ENCODE data around the gene CCDC71.

CCDC71 gene

DNA sequence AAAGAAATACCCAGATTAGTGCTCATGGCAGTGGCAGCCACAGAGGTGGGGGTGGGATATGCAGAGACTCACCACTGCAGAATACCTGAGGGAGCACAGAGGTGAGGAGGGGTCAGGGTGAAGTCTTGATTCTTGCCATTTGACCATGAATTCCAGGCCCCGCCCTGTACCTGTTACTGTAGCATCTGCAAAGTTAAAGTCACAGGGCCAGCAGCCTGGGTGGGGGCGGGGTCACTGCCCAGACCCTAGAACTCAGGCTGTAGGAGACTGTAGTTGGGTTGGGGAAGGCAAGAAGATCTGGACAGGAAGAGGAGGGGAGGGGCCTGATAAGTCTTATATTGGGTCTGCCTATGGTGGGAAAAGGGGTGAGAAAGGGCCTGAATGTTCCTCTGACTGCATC lies 14.5 kb downstream of the CCDC71 start:
- H3K4me3 ChIP-seq (replicated peaks; ENCODE audit: low read depth, low read length) = no peak overlapping the region
- DNase-seq (ENCODE audit: extremely low read depth, insufficient read length) = no peak
- H3K36me3 ChIP-seq (ENCODE audit: control insufficient read depth, insufficient read depth, low read length) = no peaks in the 10 kb centered on the region
- TF ChIP-seq, protein P1, sequence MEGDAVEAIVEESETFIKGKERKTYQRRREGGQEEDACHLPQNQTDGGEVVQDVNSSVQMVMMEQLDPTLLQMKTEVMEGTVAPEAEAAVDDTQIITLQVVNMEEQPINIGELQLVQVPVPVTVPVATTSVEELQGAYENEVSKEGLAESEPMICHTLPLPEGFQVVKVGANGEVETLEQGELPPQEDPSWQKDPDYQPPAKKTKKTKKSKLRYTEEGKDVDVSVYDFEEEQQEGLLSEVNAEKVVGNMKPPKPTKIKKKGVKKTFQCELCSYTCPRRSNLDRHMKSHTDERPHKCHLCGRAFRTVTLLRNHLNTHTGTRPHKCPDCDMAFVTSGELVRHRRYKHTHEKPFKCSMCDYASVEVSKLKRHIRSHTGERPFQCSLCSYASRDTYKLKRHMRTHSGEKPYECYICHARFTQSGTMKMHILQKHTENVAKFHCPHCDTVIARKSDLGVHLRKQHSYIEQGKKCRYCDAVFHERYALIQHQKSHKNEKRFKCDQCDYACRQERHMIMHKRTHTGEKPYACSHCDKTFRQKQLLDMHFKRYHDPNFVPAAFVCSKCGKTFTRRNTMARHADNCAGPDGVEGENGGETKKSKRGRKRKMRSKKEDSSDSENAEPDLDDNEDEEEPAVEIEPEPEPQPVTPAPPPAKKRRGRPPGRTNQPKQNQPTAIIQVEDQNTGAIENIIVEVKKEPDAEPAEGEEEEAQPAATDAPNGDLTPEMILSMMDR (IDR thresholded peaks at IDR 0.05; ENCODE audit: insufficient read depth, low read length, poor library complexity, severe bottlenecking) = no peak
- H3K27me3 ChIP-seq (replicated peaks; ENCODE audit: control insufficient read depth, insufficient read depth, low read length) = no peaks in the 10 kb centered on the region

DNA sequence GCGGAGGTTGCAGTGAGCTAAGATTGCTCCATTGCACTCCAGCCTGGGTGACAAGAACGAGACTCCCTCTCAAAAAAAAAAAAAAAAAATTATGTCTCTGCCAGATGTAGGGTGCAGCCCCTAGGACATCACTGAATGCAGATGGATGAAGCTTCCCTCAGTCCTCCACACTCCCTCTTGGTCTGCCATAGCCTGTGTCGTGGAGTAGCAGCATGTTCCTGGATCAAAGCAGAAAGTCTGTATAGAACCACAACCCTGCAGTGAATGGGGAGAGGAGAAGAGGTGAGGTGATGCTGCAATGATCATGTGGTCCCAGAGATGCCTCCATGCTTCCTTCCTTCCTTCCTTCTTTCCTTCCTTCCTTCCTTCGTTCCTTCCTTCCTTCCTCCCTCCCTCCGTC lies 18.0 kb downstream of the CCDC71 start:
- no peaks in the 10 kb centered on the region for H3K36me3 ChIP-seq (ENCODE audit: control insufficient read depth, insufficient read depth, low read length)
- H3K27me3 ChIP-seq (replicated peaks; ENCODE audit: control insufficient read depth, insufficient read depth, low read length) = no peaks in the 10 kb centered on the region
- no peak overlapping the region for H3K4me3 ChIP-seq (replicated peaks; ENCODE audit: low read depth, low read length)
- TF ChIP-seq, protein P1 (IDR thresholded peaks at IDR 0.05; ENCODE audit: insufficient read depth, low read length, poor library complexity, severe bottlenecking) = no peak
- no peak for DNase-seq (ENCODE audit: extremely low read depth, insufficient read length)

DNA sequence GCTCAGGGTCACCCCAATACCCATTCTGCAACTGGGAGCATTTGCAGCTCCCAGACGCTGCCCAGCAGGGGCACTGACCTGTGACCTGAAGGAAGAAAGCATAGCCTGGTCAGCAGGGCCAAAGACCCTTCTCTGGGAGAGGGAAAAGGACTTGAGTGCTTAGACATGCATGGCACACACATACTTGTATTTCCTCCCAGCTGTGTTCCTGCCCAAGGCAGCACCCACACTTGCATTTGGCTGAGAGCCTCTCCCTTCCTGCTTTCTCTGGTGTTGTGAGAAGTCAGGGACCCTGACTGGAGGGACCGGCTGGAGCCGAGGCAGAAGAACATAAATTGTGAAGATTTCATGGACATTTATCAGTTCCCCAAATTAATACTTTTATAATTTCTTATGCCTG lies 26.1 kb downstream of the CCDC71 start:
- no peaks in the 10 kb centered on the region for H3K27me3 ChIP-seq (replicated peaks; ENCODE audit: control insufficient read depth, insufficient read depth, low read length)
- TF ChIP-seq, protein P1 (IDR thresholded peaks at IDR 0.05; ENCODE audit: insufficient read depth, low read length, poor library complexity, severe bottlenecking) = no peak
- H3K36me3 ChIP-seq (ENCODE audit: control insufficient read depth, insufficient read depth, low read length) = no peaks in the 10 kb centered on the region
- H3K4me3 ChIP-seq (replicated peaks; ENCODE audit: low read depth, low read length) = no peak overlapping the region
- DNase-seq (ENCODE audit: extremely low read depth, insufficient read length) = no peak

DNA sequence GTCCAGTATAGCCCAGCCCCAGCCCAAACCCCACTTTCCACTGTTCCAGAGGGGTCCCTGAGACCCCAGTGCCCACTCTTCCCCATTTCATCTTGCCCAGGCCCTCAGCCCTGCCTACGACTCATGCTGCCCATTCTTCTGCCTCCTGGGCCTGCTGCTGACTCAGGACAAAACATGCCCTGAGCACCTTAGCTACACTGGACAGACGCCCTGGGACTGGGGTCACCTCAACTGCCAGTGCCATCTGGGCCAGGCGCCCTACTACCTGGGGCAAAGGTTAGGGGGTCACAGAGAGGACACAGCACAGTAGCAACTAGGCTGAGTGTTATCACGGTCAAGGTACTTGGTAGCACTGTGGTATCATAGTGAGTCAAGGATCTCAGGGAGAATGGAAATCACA lies 30.6 kb downstream of the CCDC71 start:
- DNase-seq (ENCODE audit: extremely low read depth, insufficient read length) = no peak
- TF ChIP-seq, protein P1 (IDR thresholded peaks at IDR 0.05; ENCODE audit: insufficient read depth, low read length, poor library complexity, severe bottlenecking) = no peak
- H3K4me3 ChIP-seq (replicated peaks; ENCODE audit: low read depth, low read length) = no peak overlapping the region
- H3K27me3 ChIP-seq (replicated peaks; ENCODE audit: control insufficient read depth, insufficient read depth, low read length) = no peaks in the 10 kb centered on the region
- no peaks in the 10 kb centered on the region for H3K36me3 ChIP-seq (ENCODE audit: control insufficient read depth, insufficient read depth, low read length)

DNA sequence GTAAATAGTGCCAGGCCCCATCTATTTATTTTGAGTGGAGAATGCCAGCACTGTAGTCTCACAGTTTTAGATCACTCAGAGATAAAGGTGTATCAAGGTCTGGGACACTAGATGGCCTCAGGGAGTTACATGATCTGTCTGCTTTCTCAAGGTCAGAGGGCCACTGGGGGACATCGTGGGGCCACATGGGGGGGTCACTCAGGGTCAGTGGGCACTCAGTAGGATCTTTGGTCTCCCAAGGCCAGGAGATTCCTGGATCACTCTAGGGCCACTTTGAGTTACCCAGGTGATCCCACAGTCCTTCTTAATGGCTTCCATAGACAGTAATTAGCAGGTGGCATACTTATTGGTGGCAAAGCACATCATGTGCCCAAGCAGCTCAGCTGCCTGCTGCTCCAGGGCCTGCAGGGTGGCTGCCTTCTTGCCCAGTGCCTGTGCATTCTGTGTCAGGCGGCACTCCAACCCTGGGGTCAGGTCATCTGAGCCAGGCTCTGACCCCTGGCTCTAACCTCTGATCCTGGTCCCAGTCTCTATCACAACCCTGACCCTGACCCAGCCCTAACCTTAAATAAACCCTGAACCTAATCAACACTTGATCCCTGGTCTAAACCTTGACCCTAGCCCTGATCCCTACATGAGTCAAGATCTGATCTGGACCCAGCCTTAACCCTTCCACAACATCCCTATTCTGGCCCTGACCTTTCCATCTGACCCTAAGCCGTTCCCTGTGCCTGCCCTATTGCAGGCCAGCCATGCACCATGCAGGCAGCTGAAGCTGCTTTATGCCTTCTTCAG lies 31.5 kb downstream of the CCDC71 start:
- H3K4me3 ChIP-seq (replicated peaks; ENCODE audit: low read depth, low read length) = no peak overlapping the region
- H3K27me3 ChIP-seq (replicated peaks; ENCODE audit: control insufficient read depth, insufficient read depth, low read length) = no peaks in the 10 kb centered on the region
- DNase-seq (ENCODE audit: extremely low read depth, insufficient read length) = no peak
- TF ChIP-seq, protein P1 (IDR thresholded peaks at IDR 0.05; ENCODE audit: insufficient read depth, low read length, poor library complexity, severe bottlenecking) = no peak
- H3K36me3 ChIP-seq (ENCODE audit: control insufficient read depth, insufficient read depth, low read length) = no peaks in the 10 kb centered on the region

Measured in GM06990 (cell line).